Measurements from ENCODE around the gene FBXO39.
"Not testable (repeated sequence)": the region's sequence is repeated elsewhere in the genome, so short reads cannot be mapped to it uniquely, and the experiment has no call there.

FBXO39 gene

DNA sequence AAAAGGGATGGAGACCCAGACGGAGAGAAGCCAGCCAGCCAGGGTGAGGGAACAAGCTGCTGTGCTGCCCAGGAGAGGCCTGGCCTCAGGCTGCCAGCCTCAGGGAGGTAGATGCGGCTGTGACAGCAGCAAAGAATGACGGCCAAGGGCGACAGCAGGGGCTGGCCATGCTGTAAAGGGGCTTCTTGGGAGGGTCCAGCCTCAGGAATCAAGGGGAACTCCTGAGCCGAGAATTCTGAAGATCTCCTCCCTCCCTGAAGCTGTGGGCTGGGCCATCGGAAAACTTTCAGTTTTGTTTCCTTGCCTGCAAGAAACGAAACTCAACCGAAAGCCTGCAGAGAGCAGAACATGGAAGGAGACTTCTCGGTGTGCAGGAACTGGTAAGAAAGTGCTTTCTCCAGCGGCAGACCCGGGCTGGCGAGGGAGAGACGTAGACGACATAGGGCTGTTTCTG, 20.3 kb upstream of the FBXO39 start, which contains the start of gene XAF1:
TSS of gene XAF1 (plus strand) at position 316 of the 454 bp plus-strand sequence. CDS start at position 349, 33 bp downstream.
- peaks cover 50 to 67% (median 64%) of the 10 kb centered on the region in 10 experiments for H3K4me1 ChIP-seq
- peak within 1 kb of the TSS; percentile 87 to 99 (median 95) for H3K4me2 ChIP-seq
- no peak for TF ChIP-seq Cebpa-rat (IDR thresholded peaks at IDR 0.05)
- H3K27ac ChIP-seq: peak within 1 kb of the TSS; percentile 64 to 84 (median 78)
- peak within 1 kb of the TSS; percentile 68 to 80 (median 72) for H3K4me3 ChIP-seq
- H3K9ac ChIP-seq: peak within 1 kb of the TSS; percentile 72 to 81 (median 79)
- H3K27me3 ChIP-seq: no peaks in the 10 kb centered on the region
- no peaks in the 10 kb centered on the region for H3K9me3 ChIP-seq (replicated peaks in 1 of 11)
- peaks cover 0 to 12% (median 0%) of the 10 kb centered on the region in 11 experiments; a peak in 2 of 22 replicates for H4K20me1 ChIP-seq
- peaks cover 21 to 32% (median 28%) of the 10 kb centered on the region in 11 experiments; a peak in 21 of 22 replicates for H3K36me3 ChIP-seq

DNA sequence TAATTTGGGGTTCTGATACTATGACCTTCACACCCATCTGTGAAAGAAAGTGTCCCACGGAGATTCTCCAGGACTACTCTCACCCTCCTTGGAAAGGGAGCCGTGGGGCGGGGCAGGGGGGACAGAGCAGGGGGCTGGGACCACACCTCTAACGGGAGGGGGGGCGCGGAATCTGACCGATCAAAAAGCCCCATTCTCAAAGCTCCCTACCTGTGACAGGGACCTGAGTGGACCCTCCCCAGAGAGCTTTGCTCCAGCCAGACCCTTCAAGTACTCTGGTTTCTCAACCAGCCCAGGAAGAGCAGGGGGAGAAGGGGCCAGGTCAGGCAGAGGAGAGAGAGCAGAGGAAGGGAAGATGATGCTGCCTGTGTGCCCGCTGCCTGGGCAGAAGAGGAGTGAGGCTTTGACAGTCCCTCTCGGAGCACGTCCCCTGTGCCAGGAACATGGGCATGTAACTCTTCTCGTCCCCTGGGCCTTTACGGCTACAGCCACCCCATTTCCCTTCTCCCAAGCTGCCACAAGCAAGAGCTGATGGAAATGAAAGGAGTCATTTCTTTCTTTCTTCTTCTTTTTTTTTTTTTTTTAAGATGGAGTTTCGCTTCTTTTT, 19.5 kb upstream of the FBXO39 start:
- H3K4me3 ChIP-seq: peak overlapping the region; percentile 68 to 80 (median 72)
- peak overlapping the region; percentile 87 to 99 (median 95) for H3K4me2 ChIP-seq
- TF ChIP-seq Cebpa-rat (IDR thresholded peaks at IDR 0.05): no peak
- peaks cover 50 to 64% (median 59%) of the 10 kb centered on the region in 10 experiments for H3K4me1 ChIP-seq
- H4K20me1 ChIP-seq: peaks cover 0 to 12% (median 0%) of the 10 kb centered on the region in 11 experiments; a peak in 2 of 22 replicates
- H3K27me3 ChIP-seq: no peaks in the 10 kb centered on the region
- H3K9me3 ChIP-seq (replicated peaks in 1 of 11): no peaks in the 10 kb centered on the region
- H3K36me3 ChIP-seq: peaks cover 28 to 40% (median 36%) of the 10 kb centered on the region in 11 experiments; a peak in 21 of 22 replicates
- H3K9ac ChIP-seq: peak overlapping the region; percentile 72 to 81 (median 79)
- peak overlapping the region; percentile 64 to 84 (median 78); a peak in 21 of 22 replicates for H3K27ac ChIP-seq

DNA sequence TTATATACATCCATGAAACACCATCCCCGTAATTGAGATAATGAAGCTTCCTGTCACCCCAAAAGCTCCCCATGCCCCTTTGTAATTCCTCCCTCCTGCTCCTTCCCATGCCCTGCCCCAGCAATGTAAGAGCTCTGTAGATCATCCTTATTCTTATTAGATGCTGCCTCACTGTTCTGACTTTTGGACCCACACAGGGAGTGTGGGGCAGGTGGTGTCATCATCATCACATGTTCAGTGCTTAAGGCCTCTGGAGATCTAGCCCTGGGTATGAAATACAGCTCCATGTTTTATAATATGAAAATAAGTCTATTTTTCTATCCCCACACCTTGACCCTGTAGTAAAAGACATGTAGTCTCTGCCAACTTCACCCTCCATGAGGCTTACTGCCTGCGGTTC, 18.3 kb upstream of the FBXO39 start:
- Histone ChIP-seq H3K9ac (peak overlapping the region in 1 of 11 experiments; percentile 74; a peak in 1 of 22 replicates), H3K36me3 (peaks cover 38 to 52% (median 48%) of the 10 kb centered on the region in 11 experiments; a peak in 21 of 22 replicates), H3K27me3 (no peaks in the 10 kb centered on the region), H3K27ac (no peak overlapping the region; a peak in 1 of 22 replicates), H3K4me1 (peaks cover 39 to 52% (median 47%) of the 10 kb centered on the region in 10 experiments), H3K4me3 (peak overlapping the region in 3 of 10 experiments; percentile 71 to 80 (median 72); a peak in 3 of 20 replicates), H3K4me2 (peak overlapping the region; percentile 87 to 99 (median 95); a peak in 21 of 22 replicates), H3K9me3 (replicated peaks in 1 of 11) (no peaks in the 10 kb centered on the region), H4K20me1 (peaks cover 0 to 12% (median 0%) of the 10 kb centered on the region in 11 experiments; a peak in 2 of 22 replicates)
- no peak for TF ChIP-seq Cebpa-rat (IDR thresholded peaks at IDR 0.05)

DNA sequence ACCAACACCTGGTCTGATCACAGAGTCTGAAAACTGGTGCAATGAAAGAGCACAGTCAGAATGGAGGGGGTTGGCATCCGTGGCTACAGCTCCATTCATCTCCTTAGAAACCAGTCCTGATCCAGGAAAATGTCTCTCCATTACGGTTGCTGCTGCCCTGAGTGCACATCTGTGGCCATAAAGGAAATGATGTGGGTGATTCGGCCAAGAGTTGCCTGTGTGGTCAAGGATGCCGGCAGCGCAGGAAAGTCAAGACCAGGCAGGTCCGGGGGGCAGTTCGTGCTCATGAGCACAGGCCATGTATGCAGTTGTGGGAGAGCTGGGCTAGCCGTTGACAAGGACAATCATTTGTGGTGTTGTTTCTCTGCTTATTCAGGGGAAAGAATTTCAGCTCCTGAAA, 14.2 kb upstream of the FBXO39 start:
- Histone ChIP-seq H3K36me3 (peaks cover 71 to 93% (median 86%) of the 10 kb centered on the region in 11 experiments), H3K4me2 (no peak overlapping the region), H3K9ac (no peak overlapping the region), H3K27me3 (no peaks in the 10 kb centered on the region), H3K4me1 (peaks cover 11 to 17% (median 14%) of the 10 kb centered on the region in 10 experiments), H3K9me3 (replicated peaks in 1 of 11) (peaks cover 11 to 23% (median 14%) of the 10 kb centered on the region in 11 experiments), H4K20me1 (peaks cover 0 to 12% (median 0%) of the 10 kb centered on the region in 11 experiments; a peak in 2 of 22 replicates), H3K4me3 (no peak overlapping the region), H3K27ac (no peak overlapping the region)
- no peak for TF ChIP-seq Cebpa-rat (IDR thresholded peaks at IDR 0.05)

DNA sequence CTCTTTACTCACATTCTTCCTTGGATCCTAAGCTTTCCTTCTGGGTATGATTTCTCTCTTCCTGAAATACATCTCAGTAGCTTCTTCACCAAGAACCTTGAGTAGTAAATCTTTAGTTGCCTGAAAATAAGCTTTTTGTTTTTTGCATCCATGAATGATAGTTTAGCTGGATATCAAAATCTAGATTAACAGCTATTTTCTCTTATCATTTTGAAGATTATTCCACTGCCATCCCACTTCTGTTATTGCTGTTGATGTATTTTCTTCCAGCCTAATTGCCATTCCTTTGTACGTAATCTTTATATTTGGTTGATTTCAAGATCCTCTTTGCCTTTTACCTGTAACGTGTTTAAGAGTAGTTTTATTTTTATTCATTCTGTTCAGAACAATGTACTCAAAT, 7.6 kb upstream of the FBXO39 start:
- H3K4me2 ChIP-seq: no peak overlapping the region
- H3K4me1 ChIP-seq: no peaks in the 10 kb centered on the region
- H3K27me3 ChIP-seq: no peaks in the 10 kb centered on the region
- no peak overlapping the region for H3K9ac ChIP-seq
- TF ChIP-seq Cebpa-rat (IDR thresholded peaks at IDR 0.05): no peak
- H3K27ac ChIP-seq: no peak overlapping the region
- H3K4me3 ChIP-seq: peak overlapping the region in 5 of 10 experiments; percentile 0 to 44 (median 20); a peak in 5 of 20 replicates
- no peaks in the 10 kb centered on the region for H4K20me1 ChIP-seq
- H3K9me3 ChIP-seq (replicated peaks in 1 of 11): peaks cover 61 to 81% (median 68%) of the 10 kb centered on the region in 11 experiments
- peaks cover 96 to 100% (median 100%) of the 10 kb centered on the region in 11 experiments for H3K36me3 ChIP-seq

DNA sequence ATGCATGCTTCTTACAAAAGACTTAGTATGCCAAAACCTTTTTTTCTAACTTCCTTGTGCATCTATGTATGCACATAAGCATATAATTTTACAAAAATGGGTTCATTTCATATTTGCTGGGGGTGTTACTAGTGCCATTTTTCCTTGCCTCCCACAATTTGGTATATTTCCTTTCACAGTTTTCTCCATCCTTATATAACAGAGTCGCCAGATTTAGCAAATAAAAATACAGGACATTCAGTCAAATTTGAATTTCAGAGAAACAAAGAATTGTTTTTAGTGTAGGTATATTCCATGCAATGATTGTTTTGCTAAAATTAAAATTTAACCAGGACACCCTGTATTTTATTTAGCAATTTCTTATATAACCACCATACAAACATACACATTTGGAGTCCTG, 4.0 kb upstream of the FBXO39 start:
- H4K20me1 ChIP-seq: no peaks in the 10 kb centered on the region

DNA sequence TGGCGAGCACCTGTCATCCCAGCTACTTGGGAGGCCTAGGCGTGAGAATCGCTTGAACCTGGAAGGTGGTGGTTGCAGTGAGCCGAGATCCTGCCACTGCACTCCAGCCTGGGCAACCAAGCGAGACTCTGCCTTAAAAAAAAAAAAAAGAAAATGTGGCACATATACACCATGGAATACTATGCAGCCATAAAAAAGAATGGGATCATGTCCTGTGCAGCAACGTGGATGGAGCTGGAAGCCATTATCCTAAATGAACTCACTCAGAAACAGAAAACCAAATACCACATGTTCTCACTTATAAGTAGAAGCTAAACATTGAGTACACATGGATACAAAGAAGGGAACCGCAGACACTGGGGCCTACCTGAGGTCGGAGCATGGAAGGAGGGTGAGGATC, 1.1 kb upstream of the FBXO39 start:
- H3K27ac ChIP-seq, H3K9ac ChIP-seq, H3K4me1 ChIP-seq, H4K20me1 ChIP-seq, H3K4me3 ChIP-seq, H3K27me3 ChIP-seq, H3K4me2 ChIP-seq: not testable (repeated sequence)
- H3K9me3 ChIP-seq (replicated peaks in 1 of 11): peaks cover 49 to 67% (median 55%) of the 10 kb centered on the region in 11 experiments
- H3K36me3 ChIP-seq: peaks cover 50 to 65% (median 57%) of the 10 kb centered on the region in 11 experiments

More for the DNA sequence above, 4.0 kb upstream of the FBXO39 start:
- no peak overlapping the region for H3K4me3 ChIP-seq
- peaks cover 79 to 92% (median 86%) of the 10 kb centered on the region in 11 experiments for H3K36me3 ChIP-seq
- peaks cover 77 to 87% (median 82%) of the 10 kb centered on the region in 11 experiments for H3K9me3 ChIP-seq (replicated peaks in 1 of 11)
- no peak for TF ChIP-seq Cebpa-rat (IDR thresholded peaks at IDR 0.05)
- H3K27ac ChIP-seq: no peak overlapping the region
- H3K4me2 ChIP-seq: no peak overlapping the region
- no peaks in the 10 kb centered on the region for H3K27me3 ChIP-seq
- H3K4me1 ChIP-seq: no peaks in the 10 kb centered on the region
- H3K9ac ChIP-seq: no peak overlapping the region

DNA sequence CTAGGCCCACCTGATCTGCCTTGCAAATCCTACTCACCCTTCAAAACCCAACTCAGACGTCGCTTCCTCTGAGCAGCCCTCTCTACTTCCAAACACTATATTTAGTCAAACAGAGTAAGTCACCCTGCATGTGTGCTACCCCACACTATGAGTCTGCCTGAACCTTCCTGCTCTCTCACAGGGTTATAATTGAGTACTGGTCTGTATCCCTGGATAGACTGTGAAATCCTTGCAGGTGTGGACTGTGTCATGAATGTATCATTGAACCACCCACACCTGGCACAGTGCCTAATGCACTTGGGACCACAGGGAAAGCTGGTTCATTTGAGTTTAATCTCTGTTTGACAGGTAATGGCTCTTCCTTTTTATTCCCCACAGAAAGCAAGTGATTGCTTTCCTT, 3.4 kb downstream of the FBXO39 start:
- H3K36me3 ChIP-seq: peaks cover 5 to 20% (median 12%) of the 10 kb centered on the region in 11 experiments; a peak in 21 of 22 replicates
- H3K9me3 ChIP-seq (replicated peaks in 1 of 11): peaks cover 12 to 50% (median 34%) of the 10 kb centered on the region in 11 experiments
- no peak overlapping the region for H3K4me3 ChIP-seq
- no peak overlapping the region for H3K4me2 ChIP-seq
- no peak for TF ChIP-seq Cebpa-rat (IDR thresholded peaks at IDR 0.05)
- no peaks in the 10 kb centered on the region for H4K20me1 ChIP-seq
- peaks cover 0 to 8% (median 0%) of the 10 kb centered on the region in 10 experiments; a peak in 3 of 20 replicates for H3K4me1 ChIP-seq
- no peaks in the 10 kb centered on the region for H3K27me3 ChIP-seq
- no peak overlapping the region for H3K27ac ChIP-seq
- H3K9ac ChIP-seq: no peak overlapping the region

DNA sequence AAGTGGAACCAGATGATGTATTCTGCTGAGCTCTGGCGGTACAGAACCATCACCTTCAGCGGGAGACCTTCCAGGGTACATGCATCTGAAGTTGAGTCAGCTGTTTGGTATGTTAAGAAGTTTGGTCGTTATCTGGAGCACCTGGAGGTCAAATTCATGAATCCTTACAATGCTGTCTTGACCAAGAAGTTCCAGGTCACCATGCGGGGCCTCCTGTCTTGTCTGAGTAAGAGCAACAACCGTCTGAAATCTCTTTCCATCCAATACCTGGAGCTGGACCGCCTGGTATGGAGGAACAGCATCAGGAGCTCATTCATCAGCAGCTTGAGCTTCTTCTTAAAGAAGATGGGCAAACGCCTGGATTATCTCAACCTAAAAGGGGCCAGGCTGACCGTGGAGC, 4.0 kb downstream of the FBXO39 start:
- no peaks in the 10 kb centered on the region for H3K27me3 ChIP-seq
- TF ChIP-seq Cebpa-rat (IDR thresholded peaks at IDR 0.05): no peak

More for the DNA sequence above, 4.0 kb downstream of the FBXO39 start:
- peaks cover 7 to 44% (median 31%) of the 10 kb centered on the region in 11 experiments for H3K9me3 ChIP-seq (replicated peaks in 1 of 11)
- H3K4me3 ChIP-seq: no peak overlapping the region
- H3K4me1 ChIP-seq: peaks cover 0 to 8% (median 0%) of the 10 kb centered on the region in 10 experiments; a peak in 3 of 20 replicates
- peaks cover 0 to 14% (median 6%) of the 10 kb centered on the region in 11 experiments; a peak in 17 of 22 replicates for H3K36me3 ChIP-seq
- H3K4me2 ChIP-seq: no peak overlapping the region
- H3K27ac ChIP-seq: no peak overlapping the region
- H4K20me1 ChIP-seq: no peaks in the 10 kb centered on the region
- no peak overlapping the region for H3K9ac ChIP-seq

All from BLaER1 treated with 17β-estradiol and CSF1 and Interleukin-3, amounts not matched to agents 10 nM and 100 nM (cell line).